Activated CD4-positive, CD25-positive, alpha-beta regulatory T cell treated with anti-CD3 and anti-CD28 coated beads, Interleukin-2, amount 50 U/mL, for 24 hours (primary cell): ENCODE data around the gene OR10P1.
"Not testable (repeated sequence)": the region's sequence is repeated elsewhere in the genome, so short reads cannot be mapped to it uniquely, and the experiment has no call there.

Experiments used
- ATAC-seq, 2 donors: fragments of 150-1000 bp; cut with Tn5 transposase; one replicate each; pipeline ENCODE4 v1.10.0; 2021; ENCODE audit warnings: mild to moderate bottlenecking in 1 of 2, moderate library complexity in 1 of 2

Gene OR10P1, protein sequence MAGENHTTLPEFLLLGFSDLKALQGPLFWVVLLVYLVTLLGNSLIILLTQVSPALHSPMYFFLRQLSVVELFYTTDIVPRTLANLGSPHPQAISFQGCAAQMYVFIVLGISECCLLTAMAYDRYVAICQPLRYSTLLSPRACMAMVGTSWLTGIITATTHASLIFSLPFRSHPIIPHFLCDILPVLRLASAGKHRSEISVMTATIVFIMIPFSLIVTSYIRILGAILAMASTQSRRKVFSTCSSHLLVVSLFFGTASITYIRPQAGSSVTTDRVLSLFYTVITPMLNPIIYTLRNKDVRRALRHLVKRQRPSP

DNA sequence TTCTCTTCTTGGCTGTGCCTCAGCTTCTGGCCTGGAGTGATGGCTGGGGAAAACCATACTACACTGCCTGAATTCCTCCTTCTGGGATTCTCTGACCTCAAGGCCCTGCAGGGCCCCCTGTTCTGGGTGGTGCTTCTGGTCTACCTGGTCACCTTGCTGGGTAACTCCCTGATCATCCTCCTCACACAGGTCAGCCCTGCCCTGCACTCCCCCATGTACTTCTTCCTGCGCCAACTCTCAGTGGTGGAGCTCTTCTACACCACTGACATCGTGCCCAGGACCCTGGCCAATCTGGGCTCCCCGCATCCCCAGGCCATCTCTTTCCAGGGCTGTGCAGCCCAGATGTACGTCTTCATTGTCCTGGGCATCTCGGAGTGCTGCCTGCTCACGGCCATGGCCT lies at the start of gene OR10P1:
OR10P1 (plus strand) TSS at position 40 of the 400 bp plus-strand sequence; CDS start at position 40, 0 bp downstream.
- ATAC-seq = no peak

DNA sequence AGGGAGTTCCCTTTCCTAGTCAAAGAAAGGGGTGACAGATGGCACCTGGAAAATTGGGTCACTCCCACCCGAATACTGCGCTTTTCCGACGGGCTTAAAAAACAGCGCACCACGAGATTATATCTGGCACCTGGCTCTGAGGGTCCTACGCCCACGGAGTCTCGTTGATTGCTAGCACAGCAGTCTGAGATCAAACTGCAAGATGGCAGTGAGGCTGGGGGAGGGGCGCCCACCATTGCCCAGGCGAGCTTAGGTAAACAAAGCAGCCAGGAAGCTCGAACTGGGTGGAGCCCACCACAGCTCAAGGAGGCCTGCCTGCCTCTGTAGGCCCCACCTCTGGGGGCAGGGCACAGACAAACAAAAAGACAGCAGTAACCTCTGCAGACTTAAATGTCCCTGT lies 46.5 kb upstream of the OR10P1 start:
- not testable (repeated sequence) for ATAC-seq

DNA sequence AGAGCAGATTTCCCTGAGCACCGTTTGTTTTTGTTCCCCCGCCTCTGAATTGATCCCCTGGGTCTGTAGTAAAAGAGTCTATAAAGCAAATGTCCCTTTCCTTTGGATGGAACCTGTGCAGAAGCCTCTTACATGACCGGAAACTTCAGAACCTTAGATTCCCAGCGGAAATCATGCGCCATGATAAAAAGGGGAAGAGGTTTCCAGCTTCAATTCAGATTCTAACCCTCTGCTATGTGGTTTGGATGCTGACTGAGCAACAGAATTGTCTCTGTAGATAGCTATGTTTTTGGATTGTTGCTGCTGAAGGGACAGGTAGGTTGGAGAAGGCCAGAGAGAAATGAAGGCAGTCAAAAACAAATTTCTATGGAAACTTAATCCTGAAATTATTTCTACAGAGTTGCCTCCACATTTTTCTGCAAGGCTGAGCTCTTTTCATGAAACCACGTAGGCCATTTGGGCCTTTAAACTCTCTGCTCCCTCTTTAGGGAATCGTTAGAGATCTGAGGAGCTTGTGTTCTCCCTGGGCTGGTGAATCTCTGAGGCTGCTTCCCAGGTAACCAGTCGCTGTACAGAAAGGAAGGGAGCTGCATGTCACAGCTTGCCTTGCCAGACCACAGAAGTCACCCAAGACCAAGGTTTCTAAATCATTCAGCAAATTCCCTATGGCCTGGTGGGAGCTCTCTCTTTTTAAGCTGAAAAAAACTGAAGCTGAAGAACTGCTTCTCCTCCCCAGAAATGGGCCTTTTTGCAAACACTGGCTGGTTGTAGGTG lies 28.7 kb upstream of the OR10P1 start:
- ATAC-seq = no peak

DNA sequence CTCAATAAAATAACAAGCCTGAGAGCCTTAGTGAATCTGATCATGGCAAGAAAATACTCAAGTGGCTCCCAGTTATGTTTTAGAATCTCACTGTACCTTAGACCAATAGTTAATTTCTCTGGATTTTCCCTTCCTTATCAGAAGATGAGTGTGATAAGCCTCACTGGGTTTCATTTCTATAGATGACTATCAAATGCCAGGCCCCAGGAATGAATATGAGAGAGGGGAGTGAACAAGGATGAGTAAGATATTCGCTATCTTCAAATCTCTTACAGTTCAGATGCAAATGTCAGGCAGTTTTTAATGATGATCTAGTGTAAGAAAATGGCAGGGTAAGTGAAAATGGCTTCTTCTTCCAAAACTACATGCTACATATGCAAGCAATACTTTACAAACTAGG lies 26.1 kb upstream of the OR10P1 start:
- ATAC-seq = peak; percentile 21 to 38

DNA sequence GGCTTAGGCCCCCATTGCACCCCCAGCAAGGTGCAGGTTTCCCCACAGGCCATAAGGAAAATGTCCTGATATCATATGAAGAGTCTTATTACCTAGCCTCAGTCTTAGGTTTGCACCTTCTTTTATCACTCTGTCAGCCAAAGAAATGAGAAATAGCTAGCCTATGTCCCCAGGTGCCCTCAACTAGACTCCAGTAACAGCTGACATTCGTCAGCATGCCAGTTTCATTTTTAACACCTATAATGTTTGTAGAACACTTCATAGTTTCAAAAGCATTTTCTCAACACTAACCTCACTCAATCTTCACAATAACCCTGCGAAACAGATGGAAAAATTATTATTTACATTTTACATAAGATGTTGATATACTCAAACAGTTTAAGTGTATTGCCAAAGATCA lies 24.0 kb upstream of the OR10P1 start:
- no peak for ATAC-seq

DNA sequence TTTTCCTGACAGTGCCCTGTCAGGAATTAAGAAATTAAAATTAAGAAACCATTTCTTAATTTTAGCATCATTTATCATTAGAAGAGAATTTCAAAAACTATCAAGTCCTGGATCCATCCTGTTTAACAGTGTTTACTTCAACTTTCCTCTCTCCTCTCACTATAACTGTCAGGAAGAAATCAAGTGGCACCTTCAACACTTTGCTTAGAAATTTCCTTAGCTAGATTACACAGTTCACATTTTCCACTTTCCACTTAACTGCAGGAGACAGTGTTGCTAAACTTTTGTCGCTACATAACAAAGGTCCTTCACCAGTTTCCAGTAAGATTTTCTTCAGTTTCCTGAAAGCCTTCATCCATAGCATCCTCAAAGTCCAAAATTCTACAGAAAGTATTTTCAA lies 21.9 kb upstream of the OR10P1 start:
- ATAC-seq = no peak

DNA sequence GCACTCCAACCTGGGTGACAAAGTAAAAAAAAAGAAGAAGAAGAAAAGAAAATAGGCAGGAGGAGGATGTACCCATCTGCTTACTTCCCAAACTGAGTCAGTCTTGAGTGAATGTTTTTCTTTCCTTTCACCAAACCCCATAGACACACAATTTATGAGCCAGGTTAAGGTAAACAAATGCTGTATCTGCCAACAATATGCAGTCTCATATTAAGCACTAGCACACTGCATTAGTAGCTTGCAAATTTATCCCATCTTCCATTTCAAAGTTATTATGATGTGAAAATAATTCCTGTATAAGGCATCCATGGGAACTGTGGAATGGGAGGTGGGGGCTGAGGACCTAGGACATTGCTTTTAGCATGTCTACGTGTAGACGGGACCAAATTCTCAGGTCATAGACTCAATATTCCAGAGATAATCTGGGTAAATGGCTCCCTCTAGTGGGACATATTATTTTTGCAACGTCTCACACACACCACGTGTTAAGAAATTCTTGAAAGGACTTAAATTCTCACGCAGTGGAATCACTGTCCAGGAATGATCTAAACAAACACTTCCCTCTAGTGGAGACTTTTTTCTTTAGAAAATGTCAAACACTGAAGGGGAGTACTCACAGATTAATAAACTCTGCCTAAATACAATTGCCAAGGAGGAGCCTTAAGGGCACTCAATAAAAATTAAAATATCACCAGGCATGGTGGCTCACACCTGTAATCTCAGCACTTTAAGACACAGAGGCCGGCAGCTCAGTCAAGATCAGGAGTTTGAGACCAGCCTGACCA lies 17.1 kb upstream of the OR10P1 start:
- ATAC-seq = peak; percentile 42 to 53

DNA sequence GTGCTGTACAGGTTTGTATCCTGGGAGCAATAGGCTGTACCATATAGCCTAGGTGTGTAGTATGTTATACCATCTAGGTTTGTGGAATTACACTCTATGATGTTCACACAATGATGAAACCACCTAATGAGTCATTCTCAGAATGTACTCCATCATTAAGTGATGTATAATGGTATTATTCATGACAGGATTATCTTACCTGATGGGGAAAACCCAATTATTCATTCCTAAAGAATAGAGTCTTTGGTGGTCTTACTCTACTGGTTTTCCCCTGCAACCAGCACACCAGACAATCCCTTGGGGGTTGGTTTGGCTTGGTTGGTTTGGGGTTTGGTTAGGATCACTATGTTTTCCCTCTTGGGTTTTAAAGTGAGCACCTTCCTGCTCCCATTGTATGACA lies 12.6 kb upstream of the OR10P1 start:
- ATAC-seq = peak; percentile 88 to 89

DNA sequence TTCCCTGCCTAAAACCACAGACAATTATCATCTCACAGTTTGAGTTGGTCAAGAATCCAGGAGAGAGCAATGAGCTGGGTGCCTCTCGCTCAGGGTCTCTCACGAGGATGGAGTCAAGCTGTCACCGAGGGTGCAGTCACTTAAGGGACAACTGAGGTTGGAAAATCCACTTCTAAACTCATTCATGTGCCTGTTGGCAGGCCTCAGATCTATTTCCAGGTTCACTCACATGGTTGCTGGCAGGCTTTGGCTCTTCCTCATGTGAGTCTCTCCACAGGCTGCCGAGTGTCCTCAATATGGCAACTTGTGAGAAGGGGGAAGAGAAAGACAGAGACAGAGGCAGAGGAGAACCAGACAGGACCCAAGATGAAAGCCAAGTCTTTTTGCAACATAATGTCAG lies 10.5 kb upstream of the OR10P1 start:
- no peak for ATAC-seq

DNA sequence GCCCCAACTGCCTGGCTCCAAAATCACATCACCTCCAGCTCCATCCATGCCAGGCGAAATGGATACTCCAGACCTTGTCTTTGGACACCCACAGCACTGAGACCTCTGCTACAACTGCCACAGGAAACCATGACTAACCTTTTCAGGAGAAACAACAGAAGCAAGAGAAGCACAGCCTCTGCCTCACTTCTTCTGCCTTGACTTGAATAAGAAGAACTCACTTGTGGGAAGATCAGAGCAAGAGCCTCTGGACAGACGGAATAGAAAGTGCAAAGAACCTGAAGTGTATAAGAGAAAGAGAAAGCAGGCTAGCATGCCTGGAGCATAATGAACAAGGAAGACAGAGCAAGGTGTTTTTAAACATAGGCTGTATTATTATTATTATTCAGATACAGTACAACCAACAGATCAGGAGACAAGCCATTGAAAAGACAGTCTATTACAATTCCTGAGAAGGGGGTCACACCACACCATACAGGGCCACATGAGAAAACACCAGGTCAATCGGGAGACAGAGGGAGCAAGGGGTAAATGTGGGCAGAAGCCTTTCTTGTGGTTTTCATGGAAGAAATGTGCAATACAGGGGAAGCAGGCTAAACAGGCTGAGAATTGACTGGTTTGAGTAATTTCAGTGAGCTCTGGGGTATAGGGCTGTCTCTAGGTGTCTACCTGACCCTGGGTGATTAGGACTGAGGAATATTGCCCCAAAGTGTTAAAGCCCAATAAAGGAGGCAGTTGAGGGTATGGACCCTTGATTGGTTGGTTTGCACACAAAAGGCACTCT lies 7.4 kb upstream of the OR10P1 start:
- peak; percentile 46 to 62 for ATAC-seq

DNA sequence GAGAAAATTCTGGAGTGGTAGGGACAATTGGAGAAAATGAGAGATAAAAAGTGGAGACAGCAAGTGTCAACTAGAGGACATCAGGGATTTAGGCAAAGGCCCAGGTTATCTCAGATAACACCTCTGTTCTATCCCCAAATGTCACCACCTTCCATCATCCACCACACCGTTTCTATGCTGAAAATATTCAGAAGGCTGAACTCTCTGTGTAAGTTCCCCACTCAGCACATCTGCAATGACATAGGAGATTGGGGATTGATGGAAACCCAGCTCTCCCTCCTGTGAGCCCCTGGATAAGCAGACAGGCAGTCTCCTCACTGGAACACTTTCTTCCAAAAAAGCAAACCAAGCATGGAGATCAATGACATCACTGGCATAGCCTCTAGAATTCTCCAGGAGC lies 5.6 kb upstream of the OR10P1 start:
- no peak for ATAC-seq

DNA sequence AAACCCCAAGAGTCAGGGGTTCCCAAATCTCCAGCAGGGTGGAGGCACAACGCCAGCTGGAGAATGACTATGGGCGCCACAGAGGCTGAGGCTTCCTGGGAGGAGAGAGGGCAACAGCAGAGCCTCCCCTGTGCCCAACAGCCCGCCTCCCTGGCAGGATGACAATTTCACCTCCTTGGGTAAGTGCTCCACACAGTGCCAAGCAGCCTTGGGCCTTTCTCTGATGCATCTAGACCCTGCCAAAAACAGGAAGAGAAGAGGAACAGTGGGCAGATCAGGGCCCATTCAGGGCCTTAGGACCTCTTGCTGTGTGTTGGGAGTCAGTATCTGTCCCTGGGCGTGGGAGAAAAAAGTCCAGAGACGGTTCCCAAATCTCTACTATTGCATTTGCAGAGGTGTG lies 5.0 kb upstream of the OR10P1 start:
- ATAC-seq = no peak

DNA sequence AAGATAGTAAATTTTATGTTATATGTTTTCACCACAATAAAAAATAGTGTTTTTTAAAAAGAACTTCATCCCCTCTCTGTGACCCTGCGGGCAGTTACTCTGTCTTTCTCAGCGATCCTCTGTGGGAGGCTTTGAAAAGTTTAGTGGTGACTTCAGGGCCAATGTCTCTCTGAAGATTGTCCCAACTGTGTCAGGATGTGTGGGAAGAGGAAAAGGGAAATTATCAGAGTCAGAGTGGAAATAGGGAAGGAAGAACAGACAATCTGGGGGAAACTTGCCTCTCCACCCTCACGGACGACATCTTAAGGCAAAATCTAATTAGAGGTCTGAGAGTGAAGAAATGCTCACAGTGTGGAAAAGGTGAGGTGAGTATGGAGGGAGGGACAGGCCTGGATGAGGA lies 3.5 kb upstream of the OR10P1 start:
- no peak for ATAC-seq

DNA sequence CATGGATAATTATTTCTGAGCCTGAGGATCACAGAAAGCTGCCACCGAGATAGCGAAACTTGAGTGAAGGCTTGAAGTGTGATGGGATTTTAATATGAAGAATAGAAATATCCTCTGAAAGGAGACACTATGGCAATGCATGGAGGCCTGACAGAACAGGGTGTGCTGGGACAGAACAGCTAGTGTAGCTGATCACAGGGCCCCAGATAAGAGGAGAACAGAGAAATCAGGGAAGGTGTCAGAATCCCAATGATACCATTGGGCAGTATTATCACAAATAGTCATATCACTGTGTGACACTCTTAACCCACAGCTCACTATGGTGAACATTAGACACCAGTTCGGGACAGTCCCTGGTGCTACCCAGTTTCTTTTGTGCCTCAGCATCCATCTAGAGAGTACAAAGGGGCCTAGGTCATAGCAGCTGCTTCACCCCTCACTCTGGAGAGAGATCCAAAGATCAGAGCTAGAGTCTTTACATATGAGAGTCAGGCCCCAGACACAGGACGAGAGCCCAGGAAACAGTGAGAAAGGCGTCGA lies 506 bp upstream of the OR10P1 start:
- peak; percentile 76 for ATAC-seq

DNA sequence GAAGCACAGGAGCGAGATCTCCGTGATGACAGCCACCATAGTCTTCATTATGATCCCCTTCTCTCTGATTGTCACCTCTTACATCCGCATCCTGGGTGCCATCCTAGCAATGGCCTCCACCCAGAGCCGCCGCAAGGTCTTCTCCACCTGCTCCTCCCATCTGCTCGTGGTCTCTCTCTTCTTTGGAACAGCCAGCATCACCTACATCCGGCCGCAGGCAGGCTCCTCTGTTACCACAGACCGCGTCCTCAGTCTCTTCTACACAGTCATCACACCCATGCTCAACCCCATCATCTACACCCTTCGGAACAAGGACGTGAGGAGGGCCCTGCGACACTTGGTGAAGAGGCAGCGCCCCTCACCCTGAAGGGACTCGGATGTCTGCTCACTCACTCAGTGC lies 775 bp downstream of the OR10P1 start:
- peak; percentile 61 to 64 for ATAC-seq

DNA sequence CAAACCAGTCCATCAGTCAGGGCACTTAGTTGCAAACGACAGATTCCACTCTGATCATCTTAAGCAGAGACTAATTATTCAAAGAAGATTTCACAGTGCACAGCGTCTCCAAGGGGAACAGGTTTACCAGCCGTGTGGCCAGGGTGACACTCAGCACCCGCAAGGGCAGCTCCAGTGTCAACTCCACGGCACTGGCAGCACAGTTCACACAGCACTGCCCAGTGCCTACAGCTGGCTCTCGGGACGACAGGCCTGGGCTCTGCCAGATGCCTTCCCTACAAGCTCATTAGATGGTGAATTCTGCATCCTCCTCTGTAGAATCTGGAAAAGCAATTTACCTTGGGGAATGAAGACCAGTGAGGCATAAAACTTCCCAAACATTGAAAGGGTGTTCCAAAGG lies 4.9 kb downstream of the OR10P1 start:
- ATAC-seq = no peak

DNA sequence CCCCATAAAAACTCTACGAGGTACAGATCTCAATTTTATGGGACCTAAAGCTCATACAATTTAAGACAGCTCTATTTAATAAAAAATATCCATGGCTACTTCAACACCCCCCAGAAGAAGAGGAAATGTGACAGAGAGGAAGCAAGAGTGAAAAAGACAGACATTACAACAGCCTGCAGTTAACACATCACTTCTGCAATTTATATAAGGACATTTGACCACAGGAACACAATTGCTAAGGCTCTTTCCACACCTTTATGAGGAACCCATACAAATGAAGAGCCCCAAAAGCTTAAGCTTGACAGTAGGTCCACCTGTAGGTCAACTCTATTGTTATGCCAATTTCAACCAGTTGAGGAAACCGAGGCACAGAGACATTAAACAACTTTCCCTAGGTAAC lies 5.6 kb downstream of the OR10P1 start:
- no peak for ATAC-seq

DNA sequence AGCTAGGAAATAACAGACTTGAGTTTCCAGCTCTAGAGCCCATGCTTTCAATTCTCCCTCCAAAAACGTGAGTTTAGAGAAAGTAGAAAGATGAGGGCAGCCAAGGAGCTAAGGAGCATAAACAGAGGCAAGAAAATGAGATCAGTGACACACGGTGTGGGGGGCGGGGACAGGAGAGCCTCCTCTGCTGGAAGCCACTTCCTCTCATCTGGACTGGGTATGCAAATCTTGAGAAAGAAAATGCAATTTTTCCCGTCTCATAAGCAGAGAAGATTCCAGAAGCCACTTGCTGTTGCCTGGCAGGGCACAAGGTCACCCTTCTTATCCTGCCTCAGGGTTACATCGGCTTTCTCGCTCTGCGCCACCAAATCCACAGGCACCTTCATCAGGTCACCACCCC lies 6.0 kb downstream of the OR10P1 start:
- no peak for ATAC-seq

DNA sequence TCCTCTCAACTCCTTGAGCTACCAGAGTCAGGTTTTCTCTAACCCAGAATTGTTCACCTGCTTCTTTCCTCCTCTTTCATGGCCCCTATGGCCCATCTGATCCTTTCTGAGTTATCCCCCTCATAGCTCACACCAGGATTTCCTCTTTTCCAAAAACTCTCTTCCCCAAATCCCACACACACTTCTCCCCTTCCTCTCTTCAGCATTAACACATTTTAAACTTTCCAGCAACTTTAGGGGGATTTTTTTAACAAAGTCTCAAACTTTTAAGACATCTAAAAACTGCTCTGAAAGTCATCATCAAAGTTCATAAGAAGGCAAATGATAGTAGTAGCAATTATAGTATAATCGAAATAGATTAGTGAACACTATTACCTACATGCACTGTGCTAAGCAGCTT lies 7.9 kb downstream of the OR10P1 start:
- no peak for ATAC-seq

DNA sequence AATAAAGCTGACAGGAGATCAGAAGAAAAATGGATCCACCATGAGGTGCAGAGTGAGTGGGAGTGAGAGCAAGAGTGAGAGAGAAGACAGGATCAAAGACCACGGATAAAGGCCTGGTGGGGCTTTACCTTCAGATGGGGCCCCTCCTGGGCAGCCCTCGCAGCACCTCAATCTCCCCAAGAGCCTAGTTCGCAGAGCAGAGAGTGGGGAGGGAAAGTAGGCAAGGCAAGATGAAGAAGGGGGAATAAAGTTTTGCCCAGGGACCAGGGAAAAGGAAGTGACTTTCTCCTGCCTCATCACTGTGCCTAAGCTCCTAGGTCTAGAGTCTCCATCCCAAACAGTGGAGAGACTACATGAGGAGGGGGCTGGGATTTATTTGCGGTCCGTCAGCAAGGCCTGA lies 10.3 kb downstream of the OR10P1 start:
- no peak for ATAC-seq

DNA sequence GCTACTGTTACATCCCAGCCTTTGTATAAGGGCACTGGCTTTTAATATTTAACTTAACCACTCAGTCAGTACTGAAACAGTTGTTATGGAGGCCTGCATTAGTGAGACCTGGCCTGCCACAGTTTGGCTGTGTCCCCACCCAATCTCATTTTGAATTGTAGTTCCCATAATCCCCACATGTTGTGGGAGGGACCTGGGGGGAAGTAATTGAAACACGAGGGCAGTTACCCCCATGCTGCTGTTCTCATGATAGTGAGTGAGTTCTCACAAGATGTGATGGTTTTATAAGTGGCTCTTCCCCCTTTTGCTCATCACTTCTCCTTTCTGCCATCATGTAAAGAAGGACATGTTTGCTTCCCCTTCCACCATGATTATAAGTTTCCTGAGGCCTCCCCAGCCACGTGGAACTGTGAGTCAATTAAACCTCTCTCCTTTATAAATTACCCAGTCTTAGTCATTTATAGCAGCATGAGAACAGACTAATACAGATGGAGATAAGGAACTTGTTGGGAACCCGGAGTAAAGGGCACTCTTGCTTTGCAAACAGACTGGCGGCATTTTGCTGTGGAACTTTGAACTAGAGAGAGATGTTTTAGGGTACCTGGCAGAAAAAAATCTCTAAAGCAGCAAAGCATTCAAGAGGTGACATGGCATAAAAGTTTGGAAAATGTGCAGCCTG lies 14.1 kb downstream of the OR10P1 start:
- not testable (repeated sequence) for ATAC-seq

DNA sequence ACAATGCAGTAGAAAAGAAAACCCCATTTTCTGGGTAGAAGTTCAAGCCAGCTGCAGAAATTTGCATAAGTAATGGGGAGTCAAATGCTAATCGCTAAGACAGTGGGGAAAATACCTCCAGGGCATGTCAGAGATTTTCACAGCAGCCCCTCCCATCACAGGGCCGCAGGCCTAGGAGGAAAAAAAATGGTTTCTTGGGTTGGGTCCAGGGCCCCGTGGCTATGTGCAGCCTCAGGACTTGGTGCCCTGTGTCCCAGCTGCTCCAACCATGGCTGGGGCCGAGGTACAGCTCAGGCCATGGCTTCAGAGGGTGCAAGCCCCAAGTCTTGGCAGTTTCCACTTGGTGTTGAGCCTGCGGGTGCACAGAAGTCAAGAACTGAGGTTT lies 14.6 kb downstream of the OR10P1 start:
- ATAC-seq = no peak
